Osteocyte (in vitro differentiated cells): ENCODE measurements around the gene THBS2. TPM values are rescaled to one million over a fixed set of nuclear protein-coding genes. Genes with fewer than 3 reads are reported as not detected.

Experiments used
- DNase-seq: peaks from one replicate; pipeline ENCODE4 v3.0.0; 2021; ENCODE audit warnings: mixed read lengths; ENCODE audit not compliant: unreplicated experiment; ENCODE audit errors: extremely low spot score
- H3K27ac Mint-ChIP-seq: one replicate; pipeline ENCODE4 v1.8.0; 2021; ENCODE audit warnings: mild to moderate bottlenecking, mixed read lengths; ENCODE audit not compliant: unreplicated experiment
- H3K27me3 Mint-ChIP-seq: one replicate; pipeline ENCODE4 v1.8.0; 2021; ENCODE audit warnings: mixed read lengths; ENCODE audit not compliant: unreplicated experiment
- H3K36me3 Mint-ChIP-seq: one replicate; pipeline ENCODE4 v1.8.0; 2021; ENCODE audit warnings: mixed read lengths; ENCODE audit not compliant: unreplicated experiment
- H3K4me1 Mint-ChIP-seq: one replicate; pipeline ENCODE4 v1.8.0; 2021; ENCODE audit warnings: mixed read lengths; ENCODE audit not compliant: unreplicated experiment
- H3K4me3 Mint-ChIP-seq: one replicate; pipeline ENCODE4 v1.8.0; 2021; ENCODE audit warnings: mild to moderate bottlenecking, moderate library complexity, mixed read lengths; ENCODE audit not compliant: unreplicated experiment
- H3K9me3 Mint-ChIP-seq: one replicate; pipeline ENCODE4 v1.8.0; 2021; ENCODE audit warnings: mixed read lengths; ENCODE audit not compliant: unreplicated experiment
- total RNA-seq: library from RNA; stranded (reverse); gene quantifications from 2 replicates; pipeline ENCODE4 v1.2.1, GENCODE V29; 2021
- TF ChIP-seq, protein P1 (sequence below): fragments of 200-600 bp; sonication (generic); IDR thresholded peaks from 2 replicates; pipeline ENCODE4 v1.5.0; 2021; ENCODE audit warnings: antibody characterized with exemption, mild to moderate bottlenecking, moderate library complexity

THBS2 gene
- total RNA-seq, 1 donor from 2014 or later, result 650 TPM

DNA sequence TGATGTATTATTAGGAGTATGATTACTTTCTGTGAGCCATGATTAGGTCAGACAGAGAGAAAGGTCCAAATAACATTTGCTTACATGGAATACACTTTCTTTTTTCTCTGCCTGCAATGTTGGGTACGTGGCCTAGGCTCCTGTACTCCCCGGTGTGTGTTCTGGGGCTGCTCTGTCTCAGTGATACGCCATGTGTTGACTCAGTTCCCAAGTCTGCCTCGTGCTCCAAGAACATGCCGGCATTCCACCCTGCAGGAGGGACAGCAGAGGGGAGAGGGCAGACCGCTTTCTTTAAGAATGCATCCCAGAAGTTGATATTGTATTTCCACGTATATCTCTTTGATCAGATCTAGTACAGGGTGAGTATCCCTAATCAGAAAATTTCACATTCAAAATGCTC lies 33.3 kb upstream of the THBS2 start:
- Mint-ChIP-seq H3K27ac (no peak overlapping the region), H3K27me3 (no peaks in the 10 kb centered on the region), H3K9me3 (no peaks in the 10 kb centered on the region), H3K36me3 (no peaks in the 10 kb centered on the region), H3K4me3 (no peak overlapping the region), H3K4me1 (peaks cover under 1% of the 10 kb centered on the region)
- TF ChIP-seq, protein P1, sequence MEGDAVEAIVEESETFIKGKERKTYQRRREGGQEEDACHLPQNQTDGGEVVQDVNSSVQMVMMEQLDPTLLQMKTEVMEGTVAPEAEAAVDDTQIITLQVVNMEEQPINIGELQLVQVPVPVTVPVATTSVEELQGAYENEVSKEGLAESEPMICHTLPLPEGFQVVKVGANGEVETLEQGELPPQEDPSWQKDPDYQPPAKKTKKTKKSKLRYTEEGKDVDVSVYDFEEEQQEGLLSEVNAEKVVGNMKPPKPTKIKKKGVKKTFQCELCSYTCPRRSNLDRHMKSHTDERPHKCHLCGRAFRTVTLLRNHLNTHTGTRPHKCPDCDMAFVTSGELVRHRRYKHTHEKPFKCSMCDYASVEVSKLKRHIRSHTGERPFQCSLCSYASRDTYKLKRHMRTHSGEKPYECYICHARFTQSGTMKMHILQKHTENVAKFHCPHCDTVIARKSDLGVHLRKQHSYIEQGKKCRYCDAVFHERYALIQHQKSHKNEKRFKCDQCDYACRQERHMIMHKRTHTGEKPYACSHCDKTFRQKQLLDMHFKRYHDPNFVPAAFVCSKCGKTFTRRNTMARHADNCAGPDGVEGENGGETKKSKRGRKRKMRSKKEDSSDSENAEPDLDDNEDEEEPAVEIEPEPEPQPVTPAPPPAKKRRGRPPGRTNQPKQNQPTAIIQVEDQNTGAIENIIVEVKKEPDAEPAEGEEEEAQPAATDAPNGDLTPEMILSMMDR, result no peak
- DNase-seq, result no peak

DNA sequence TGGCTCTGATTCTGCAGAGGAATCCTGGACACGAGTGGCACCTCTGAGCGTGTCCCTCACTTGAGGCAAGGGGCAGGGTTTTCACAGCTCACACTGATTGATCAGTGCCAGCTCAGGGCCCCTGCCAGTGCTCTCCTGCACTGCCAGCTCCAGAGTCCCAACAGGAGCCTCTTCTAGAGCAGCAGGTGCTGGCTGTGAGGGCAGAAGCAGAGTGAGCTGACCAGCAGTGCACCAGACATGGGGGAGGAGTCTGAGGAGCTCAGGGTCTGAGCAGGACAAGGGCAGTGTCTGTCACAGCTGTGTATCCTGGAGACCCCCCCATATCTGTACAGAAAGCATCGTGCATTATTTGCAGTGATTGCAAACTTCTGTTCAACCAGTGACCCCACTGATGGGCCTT lies 31.5 kb upstream of the THBS2 start:
- H3K4me3 Mint-ChIP-seq, result no peak overlapping the region
- no peaks in the 10 kb centered on the region for H3K36me3 Mint-ChIP-seq
- TF ChIP-seq, protein P1, result no peak
- no peaks in the 10 kb centered on the region for H3K9me3 Mint-ChIP-seq
- H3K4me1 Mint-ChIP-seq, result no peaks in the 10 kb centered on the region
- no peak overlapping the region for H3K27ac Mint-ChIP-seq
- peaks cover 5% of the 10 kb centered on the region for H3K27me3 Mint-ChIP-seq
- no peak for DNase-seq

DNA sequence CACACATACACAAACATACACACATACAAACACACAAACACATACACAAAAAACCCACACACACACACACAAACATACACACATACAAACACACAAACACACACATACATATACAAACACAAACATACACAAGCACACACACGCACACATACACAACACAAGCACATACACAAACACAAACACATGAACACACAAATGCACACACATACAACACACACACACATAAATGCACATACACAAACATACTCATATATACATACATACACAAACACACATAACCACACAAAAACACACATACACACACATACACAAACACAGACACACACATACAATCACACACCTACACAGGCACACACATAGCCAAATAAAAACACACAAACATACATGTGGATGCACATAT lies 30.3 kb upstream of the THBS2 start:
- H3K9me3 Mint-ChIP-seq, result no peaks in the 10 kb centered on the region
- TF ChIP-seq, protein P1, result no peak
- peaks cover 5% of the 10 kb centered on the region for H3K27me3 Mint-ChIP-seq
- no peak overlapping the region for H3K4me3 Mint-ChIP-seq
- no peaks in the 10 kb centered on the region for H3K4me1 Mint-ChIP-seq
- H3K27ac Mint-ChIP-seq, result no peak overlapping the region
- DNase-seq, result no peak
- H3K36me3 Mint-ChIP-seq, result no peaks in the 10 kb centered on the region

DNA sequence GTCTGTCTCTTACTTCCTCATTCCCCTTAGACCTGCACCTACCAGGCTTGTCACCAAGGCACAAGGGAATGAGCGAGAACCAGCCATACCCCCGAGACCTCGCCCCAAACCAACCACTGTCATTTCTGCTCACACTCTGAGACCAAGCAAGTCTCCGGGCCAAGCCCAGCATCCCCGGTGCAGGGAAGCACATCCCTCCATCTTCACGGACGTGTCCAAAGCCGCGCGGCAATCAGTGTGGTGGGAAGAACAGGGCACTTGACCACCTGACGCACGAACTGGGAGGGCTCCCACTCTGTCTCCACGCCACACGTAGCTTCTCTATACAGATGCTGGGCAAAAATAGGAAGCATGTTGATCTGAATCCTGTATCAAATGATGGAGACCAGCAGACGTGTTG lies 28.4 kb upstream of the THBS2 start:
- Mint-ChIP-seq H3K36me3 (no peaks in the 10 kb centered on the region), H3K9me3 (no peaks in the 10 kb centered on the region), H3K27me3 (peaks cover 5% of the 10 kb centered on the region), H3K27ac (no peak overlapping the region), H3K4me3 (no peak overlapping the region), H3K4me1 (no peaks in the 10 kb centered on the region)
- TF ChIP-seq, protein P1, result no peak
- no peak for DNase-seq

DNA sequence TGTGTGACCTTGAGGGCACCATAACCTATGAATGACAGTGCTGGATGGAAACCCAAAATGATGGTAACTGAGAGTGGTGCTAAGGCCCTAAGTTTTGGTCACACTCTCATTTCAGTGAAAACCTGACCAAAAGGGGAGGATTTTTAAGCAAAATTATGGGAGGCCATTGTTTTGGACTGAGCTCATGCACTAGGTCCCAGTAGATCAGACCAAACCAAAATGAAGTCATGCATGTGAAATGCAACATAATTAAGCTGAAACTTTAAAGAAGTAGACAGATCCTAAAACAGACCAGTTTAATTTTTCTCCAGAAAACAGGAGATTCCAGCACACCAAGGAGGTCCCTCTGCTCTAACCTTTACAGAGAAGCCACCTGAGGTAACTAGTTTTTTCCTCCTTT lies 24.0 kb upstream of the THBS2 start:
- Mint-ChIP-seq H3K36me3 (no peaks in the 10 kb centered on the region), H3K27ac (no peak overlapping the region), H3K4me1 (no peaks in the 10 kb centered on the region), H3K27me3 (peaks cover 5% of the 10 kb centered on the region), H3K9me3 (no peaks in the 10 kb centered on the region), H3K4me3 (no peak overlapping the region)
- DNase-seq, result no peak
- TF ChIP-seq, protein P1, result no peak
